Liver (tissue), 3 donors: Measurements from ENCODE around the gene SLC30A5.

Source experiments
- FOXA1 ChIP-seq: IDR thresholded peaks from 2 replicates; pipeline ENCODE4 v1.6.1; 2016; ENCODE audit warnings: antibody characterized with exemption
- HNF4A ChIP-seq, 2 donors: conservative IDR thresholded peaks; 2 replicates each; pipeline ENCODE4 v1.6.1; 2016; ENCODE audit warnings: antibody characterized with exemption in 2 of 2, mild to moderate bottlenecking in 2 of 2
- RAD21 ChIP-seq, 2 donors: IDR thresholded peaks; 2 replicates each; pipeline ENCODE4 v1.6.1; 2016; ENCODE audit warnings: antibody characterized with exemption in 2 of 2, mild to moderate bottlenecking in 2 of 2
- RXRA ChIP-seq, 2 donors: IDR thresholded peaks; 2 replicates each; pipeline ENCODE4 v1.6.1; 2017 to 2018; ENCODE audit warnings: antibody characterized with exemption in 2 of 2, mild to moderate bottlenecking in 1 of 2
- TF ChIP-seq, protein P1 (sequence below): IDR thresholded peaks from 2 replicates; pipeline ENCODE4 v1.6.1; 2016; ENCODE audit warnings: antibody characterized with exemption
- TF ChIP-seq, protein P2 (sequence below): fragments of 150-350 bp; IDR thresholded peaks from 2 replicates; pipeline ENCODE4 v1.5.1; 2017; ENCODE audit warnings: improper control_type of control experiment, low read depth, low read length; ENCODE audit not compliant: missing input control
- TF ChIP-seq, protein P3 (sequence below): IDR thresholded peaks from 2 replicates; pipeline ENCODE4 v1.6.1; 2016; ENCODE audit warnings: antibody characterized with exemption, mild to moderate bottlenecking
- TF ChIP-seq, protein P4 (sequence below): IDR thresholded peaks from 2 replicates; pipeline ENCODE4 v1.6.1; 2016; ENCODE audit warnings: antibody characterized with exemption
- donor health status: healthy.
- donor health status: healthy.

- TF ChIP-seq, protein P1, sequence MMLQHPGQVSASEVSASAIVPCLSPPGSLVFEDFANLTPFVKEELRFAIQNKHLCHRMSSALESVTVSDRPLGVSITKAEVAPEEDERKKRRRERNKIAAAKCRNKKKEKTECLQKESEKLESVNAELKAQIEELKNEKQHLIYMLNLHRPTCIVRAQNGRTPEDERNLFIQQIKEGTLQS, result no peak
- TF ChIP-seq, protein P2, sequence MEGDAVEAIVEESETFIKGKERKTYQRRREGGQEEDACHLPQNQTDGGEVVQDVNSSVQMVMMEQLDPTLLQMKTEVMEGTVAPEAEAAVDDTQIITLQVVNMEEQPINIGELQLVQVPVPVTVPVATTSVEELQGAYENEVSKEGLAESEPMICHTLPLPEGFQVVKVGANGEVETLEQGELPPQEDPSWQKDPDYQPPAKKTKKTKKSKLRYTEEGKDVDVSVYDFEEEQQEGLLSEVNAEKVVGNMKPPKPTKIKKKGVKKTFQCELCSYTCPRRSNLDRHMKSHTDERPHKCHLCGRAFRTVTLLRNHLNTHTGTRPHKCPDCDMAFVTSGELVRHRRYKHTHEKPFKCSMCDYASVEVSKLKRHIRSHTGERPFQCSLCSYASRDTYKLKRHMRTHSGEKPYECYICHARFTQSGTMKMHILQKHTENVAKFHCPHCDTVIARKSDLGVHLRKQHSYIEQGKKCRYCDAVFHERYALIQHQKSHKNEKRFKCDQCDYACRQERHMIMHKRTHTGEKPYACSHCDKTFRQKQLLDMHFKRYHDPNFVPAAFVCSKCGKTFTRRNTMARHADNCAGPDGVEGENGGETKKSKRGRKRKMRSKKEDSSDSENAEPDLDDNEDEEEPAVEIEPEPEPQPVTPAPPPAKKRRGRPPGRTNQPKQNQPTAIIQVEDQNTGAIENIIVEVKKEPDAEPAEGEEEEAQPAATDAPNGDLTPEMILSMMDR, result no peak
- TF ChIP-seq, protein P3, sequence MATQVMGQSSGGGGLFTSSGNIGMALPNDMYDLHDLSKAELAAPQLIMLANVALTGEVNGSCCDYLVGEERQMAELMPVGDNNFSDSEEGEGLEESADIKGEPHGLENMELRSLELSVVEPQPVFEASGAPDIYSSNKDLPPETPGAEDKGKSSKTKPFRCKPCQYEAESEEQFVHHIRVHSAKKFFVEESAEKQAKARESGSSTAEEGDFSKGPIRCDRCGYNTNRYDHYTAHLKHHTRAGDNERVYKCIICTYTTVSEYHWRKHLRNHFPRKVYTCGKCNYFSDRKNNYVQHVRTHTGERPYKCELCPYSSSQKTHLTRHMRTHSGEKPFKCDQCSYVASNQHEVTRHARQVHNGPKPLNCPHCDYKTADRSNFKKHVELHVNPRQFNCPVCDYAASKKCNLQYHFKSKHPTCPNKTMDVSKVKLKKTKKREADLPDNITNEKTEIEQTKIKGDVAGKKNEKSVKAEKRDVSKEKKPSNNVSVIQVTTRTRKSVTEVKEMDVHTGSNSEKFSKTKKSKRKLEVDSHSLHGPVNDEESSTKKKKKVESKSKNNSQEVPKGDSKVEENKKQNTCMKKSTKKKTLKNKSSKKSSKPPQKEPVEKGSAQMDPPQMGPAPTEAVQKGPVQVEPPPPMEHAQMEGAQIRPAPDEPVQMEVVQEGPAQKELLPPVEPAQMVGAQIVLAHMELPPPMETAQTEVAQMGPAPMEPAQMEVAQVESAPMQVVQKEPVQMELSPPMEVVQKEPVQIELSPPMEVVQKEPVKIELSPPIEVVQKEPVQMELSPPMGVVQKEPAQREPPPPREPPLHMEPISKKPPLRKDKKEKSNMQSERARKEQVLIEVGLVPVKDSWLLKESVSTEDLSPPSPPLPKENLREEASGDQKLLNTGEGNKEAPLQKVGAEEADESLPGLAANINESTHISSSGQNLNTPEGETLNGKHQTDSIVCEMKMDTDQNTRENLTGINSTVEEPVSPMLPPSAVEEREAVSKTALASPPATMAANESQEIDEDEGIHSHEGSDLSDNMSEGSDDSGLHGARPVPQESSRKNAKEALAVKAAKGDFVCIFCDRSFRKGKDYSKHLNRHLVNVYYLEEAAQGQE, result no peak
- TF ChIP-seq, protein P4, sequence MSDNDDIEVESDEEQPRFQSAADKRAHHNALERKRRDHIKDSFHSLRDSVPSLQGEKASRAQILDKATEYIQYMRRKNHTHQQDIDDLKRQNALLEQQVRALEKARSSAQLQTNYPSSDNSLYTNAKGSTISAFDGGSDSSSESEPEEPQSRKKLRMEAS, result no peak
- no peak for TF ChIP-seq FOXA1
- no peak for TF ChIP-seq RAD21 (IDR thresholded peaks at IDR 0.05)
- TF ChIP-seq HNF4A (conservative IDR thresholded peaks at IDR 0.05), result no peak
- no peak for TF ChIP-seq RXRA (IDR thresholded peaks at IDR 0.05)
These were observed 21.7 kb downstream of the SLC30A5 start for GRCh38 chr5:69115526-69115925.
